SKM-1 (cell line): ENCODE measurements around the gene SLC9C1.
"Not testable (repeated sequence)": the region's sequence is repeated elsewhere in the genome, so short reads cannot be mapped to it uniquely, and the experiment has no call there.

Source experiments
- DNase-seq: peaks from one replicate; lab custom pipeline; 2025; ENCODE audit not compliant: unreplicated experiment; lab: John Stamatoyannopoulos, UW

The SLC9C1 gene

DNA sequence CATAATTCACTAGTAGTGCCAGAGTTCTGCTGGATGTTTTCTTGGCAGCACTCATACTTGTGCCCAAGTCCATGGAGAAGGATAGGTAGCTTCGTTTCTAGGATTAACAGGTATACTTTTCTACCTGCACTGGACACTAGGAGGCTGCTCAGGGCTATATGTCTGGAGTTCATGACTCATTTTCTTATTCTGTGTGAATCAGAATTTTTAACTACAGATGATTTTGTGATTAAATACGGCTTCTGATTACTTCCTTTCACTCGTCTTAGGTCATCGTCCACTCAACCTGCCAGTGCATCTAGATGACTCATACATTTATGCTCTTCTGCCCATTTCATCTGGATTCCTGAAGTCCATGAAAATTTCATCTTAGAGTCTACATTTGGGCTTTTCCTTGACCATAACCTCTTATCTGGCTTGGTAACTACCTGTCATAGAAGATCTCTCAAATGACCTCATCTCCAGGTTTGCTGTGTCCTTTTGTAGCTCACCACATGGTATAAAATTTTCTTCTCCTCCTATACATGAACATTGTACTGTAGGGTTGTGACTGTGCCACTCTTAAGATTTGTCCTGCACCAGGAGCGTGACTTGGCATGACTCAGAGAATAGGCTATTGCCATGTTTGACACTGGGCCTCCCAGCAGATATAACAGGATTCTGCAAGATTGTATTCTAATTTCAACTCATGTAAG, 94.2 kb downstream of the SLC9C1 start:
- no peak for DNase-seq

DNA sequence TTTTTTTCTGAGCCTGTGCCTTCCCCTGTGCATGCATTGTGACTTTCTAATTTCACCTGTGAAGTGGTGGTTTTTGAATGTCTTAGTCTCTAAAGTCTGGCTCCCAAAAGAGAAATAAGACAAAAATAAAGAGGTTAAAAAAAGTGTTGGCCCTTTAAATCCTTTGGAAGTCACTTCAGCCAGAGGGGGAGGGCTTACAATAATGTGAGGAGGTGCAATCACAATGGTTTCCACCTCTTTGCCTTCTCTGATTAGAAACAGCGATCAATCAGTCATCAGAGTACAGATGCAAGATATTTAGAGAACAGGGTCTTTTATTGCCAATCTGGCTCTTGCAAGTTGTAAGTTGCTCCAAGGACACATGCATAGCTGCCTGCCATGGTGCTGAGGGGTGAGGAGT, 96.9 kb downstream of the SLC9C1 start:
- no peak for DNase-seq

DNA sequence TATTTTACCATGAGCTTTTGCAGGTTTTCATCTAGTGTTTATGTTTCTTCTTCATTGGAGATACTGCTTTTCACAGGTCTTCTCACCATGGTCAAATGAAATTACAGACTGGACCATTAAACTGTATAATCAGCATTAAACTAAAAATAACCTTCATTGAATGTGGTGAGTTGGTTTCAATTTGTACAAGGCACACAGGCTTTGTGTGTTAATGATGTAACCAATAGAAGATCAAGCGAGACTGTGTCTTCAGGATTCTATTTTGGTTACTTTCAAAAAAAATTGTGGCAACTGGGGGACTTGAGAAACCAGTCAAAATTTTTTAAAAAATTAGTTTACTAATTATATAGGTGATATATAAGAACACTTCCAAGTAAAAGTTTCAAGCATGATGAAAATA, 106.7 kb downstream of the SLC9C1 start:
- no peak for DNase-seq

- not testable (repeated sequence) for DNase-seq
Measured at GRCh38 chr3:112185423-112186035, 108.5 kb downstream of the SLC9C1 start.

DNA sequence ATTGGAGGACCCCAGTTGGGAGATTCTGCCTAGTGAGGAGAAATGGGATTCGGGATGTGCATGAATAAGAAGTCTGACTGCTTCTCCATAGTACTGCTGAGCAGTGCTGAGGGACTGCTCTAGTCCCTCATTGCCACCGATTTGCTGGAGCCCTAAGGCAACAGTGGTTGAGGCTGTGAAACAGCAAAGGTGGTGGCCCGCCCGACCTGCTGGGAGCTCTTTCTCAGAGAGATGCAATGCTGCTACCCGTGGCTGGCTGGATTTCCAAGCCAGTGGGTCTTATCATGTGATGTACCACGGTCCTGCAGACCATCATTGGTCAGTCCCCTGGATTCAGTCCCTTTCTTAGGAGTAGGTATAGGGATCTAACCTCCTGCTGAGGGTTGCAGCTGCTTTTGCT, 118.4 kb downstream of the SLC9C1 start:
- no peak for DNase-seq

DNA sequence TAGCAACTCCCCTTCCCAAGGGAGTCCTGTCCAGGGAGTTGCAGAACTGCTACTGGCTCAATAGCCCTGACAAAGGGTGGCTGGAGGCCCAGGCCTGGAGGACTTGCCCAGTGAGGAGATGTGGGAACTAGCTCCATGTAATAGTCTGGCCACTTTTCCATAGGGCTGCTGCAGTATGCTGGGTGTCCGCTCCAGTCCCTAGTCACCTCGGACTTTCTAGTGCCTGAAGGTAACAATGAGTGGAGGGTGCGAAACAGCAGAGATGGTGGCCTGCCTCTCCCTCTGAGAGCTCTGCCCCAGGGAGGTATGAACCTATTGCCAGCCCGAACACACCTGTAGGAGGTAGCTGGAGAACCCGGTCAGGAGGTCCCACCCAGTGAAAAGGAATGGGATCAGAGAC, 119.0 kb downstream of the SLC9C1 start:
- DNase-seq, result no peak

- DNase-seq, result no peak
Measured at GRCh38 chr3:112171144-112171543, 122.9 kb downstream of the SLC9C1 start.

GRCh38 chr3:112170046-112170445, 124.0 kb downstream of the SLC9C1 start:
- no peak for DNase-seq

- DNase-seq, result no peak
Measured at GRCh38 chr3:112167758-112168157, 126.3 kb downstream of the SLC9C1 start.

- no peak for DNase-seq
Measured at GRCh38 chr3:112149136-112149535, 144.9 kb downstream of the SLC9C1 start.

- no peak for DNase-seq
Measured at GRCh38 chr3:112143689-112144088, 150.3 kb downstream of the SLC9C1 start.

DNA sequence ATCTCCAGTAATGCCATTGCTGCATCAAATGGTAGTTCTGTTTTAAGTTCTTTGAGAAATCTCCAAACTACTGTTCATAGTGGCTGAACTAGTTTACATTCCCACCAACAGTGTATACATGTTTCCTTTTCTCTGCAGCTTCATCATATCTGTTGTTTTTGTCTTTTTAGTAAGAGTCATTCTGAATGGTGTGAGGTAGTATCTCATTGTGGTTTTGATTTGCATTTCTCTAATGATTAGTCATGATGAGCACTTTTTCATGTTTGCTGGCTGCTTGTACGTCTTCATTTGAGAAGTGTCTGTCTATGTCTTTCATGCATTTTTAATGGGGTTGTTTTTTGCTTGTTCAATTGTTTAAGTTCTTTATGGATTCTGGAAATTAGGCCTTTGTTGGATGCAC, 150.8 kb downstream of the SLC9C1 start:
- no peak for DNase-seq

GRCh38 chr3:112141293-112141692, 152.7 kb downstream of the SLC9C1 start:
- DNase-seq, result no peak

DNA sequence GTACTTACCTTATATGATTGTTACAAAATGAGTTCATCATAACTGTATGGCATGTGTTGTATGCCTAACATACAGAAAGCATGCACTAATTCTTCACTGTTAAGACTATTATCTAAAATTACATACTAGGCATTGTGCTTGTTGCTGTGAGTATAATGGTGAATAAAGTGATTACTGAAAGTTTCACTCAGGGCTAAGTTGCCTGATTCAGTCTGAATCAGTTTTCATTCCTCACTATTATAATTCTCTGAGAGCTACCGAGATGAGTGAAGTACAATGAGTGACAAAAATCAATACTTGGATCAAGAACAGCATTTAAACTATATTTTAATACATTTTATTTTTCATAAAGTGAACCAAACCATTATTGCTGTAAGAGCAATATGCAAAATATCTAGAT, 153.4 kb downstream of the SLC9C1 start:
- DNase-seq, result no peak

DNA sequence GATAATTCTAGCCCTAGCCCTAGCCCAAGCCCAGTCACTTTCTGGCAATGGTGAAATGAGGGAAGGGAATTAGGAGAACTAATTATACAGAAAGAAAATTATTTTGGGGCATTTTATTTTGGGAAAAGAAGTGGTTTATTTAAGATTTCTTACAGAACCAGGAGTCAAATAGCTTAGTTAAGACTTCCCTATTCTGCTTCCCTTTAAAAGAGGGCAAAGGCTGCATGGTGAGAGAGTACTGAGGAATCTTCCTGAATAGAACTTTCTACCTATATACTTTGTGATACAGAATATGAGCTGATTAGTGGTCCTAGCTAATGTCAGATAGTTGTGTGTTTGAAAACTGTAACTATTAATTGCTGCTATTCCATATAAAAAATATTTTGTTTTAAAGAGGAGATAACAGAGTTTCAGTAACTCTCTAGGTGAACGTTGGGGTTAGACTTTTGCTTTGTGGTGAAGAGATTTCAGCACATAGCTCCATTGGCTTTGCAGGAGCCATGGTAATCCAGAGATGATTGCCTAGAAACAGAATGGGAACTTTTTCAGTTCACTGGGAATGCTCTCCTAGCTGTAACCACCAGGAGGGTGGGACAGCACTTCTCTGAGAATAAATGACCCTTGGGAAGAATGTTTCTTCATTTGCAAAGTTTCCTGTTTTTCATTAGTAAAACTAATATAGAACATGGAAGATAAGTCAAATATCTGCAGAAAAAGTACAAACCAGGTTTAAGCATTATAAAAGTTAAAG, 155.6 kb downstream of the SLC9C1 start:
- DNase-seq, result no peak

DNA sequence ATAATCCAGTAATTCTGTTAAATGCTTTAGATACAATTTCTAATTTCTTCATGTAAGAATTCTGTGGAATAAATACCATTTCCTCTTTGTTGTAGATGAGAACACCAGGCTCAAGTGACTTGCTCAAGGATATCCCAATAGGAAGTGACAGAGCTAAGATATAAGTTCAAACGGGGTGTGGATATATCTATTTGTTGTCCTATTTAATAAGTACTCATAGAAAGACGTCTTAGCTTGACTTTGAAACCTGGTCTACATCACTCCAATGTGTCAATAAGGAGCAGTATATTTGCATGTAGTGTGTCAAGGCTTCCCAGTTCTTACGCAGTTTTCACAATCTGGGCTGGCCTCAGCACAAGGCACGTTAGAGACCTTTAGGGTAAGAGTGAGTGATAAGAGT, 156.2 kb downstream of the SLC9C1 start:
- DNase-seq, result no peak

DNA sequence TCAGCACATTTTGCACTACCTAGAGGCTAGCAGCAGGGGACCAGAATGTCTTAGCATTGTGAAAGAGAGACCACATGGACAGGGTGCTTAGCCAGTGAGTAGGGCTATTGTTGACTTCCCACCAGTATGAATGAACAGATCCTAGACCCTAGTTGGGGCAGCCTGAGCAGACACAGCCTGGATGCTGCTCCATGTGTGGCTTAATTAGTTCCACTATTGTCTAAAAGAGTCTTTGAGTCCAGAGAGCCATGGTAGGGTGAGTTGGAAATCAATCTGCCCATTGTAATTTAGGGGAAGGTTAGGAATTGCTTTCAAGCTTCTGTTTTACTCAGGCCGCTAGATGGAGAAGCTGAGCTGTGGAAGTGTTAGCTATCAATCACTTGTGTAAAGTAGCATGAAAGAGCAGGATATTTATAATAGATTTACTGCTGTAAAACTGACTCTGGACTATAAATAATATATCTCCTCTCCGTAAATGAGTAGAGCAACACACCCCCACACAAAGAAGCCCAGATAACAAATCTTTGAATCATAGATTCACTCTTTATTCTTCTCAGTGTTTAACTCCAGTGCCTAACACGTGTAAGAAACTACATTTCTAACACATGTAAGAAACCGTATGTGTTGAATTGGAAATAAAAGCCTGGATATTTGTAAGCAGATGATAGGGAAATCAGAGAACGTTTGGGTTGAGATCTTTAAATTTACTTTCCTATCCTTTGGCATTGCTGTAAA, 156.9 kb downstream of the SLC9C1 start:
- no peak for DNase-seq

- no peak for DNase-seq
Measured at GRCh38 chr3:112136046-112136445, 158.0 kb downstream of the SLC9C1 start.

GRCh38 chr3:112134335-112135124, 159.5 kb downstream of the SLC9C1 start:
- no peak for DNase-seq

DNA sequence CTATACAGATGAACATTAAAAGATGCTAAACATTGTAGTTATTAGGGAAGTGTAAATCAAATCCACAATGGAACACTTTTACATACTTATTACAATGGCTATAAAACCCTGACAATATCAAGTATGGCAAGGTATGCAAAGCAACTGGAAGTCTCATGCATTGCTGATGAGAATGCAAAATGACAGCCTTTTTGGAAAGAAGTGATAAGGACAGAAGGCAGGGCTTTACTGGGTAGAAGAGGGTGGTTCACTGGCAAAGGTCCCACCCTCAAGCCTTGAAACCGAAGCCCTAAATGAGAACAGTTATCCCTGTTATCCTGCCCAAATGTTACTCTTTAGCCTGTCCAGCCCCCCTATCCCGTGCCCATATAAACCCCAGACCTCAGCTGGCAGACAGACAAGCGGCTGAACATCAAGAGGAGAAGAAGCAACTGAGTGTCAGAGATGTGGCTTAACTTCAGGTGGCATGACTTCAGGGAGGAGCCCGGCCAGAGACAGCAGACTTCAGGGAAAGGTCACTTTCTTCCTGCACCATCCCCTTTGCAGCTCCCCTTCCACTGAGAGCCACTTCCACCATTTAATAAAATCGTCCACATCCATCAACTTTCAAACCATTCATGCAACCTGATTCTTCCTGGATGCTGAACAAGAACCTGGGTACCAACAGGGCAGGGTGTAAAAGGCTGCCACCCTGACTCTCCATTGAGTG, 160.2 kb downstream of the SLC9C1 start:
- DNase-seq, result no peak
